Kidney (tissue), 14 donors: Measurements from ENCODE around the gene DAPK3. TPM values are rescaled to one million over a fixed set of nuclear protein-coding genes. Genes with fewer than 3 reads are reported as not detected.

Experiments
- DNase-seq, 5 donors: peaks; one replicate each; pipeline ENCODE4 v3.0.0-alpha.2; 2013 to 2020
- FAIRE-seq: peaks from 2 replicates; lab custom pipeline; 2012; peaks lifted over from hg19 to GRCh38; lab: Jason Lieb, UNC
- H3K27ac ChIP-seq, 2 donors: one replicate each; pipeline ENCODE4 v1.7.0; 2013; ENCODE audit warnings: low read depth in 2 of 2, low read length in 2 of 2, inconsistent platforms in 1 of 2
- H3K27me3 ChIP-seq: one replicate; pipeline ENCODE4 v1.7.1; 2013; ENCODE audit warnings: low read length, inconsistent platforms; ENCODE audit not compliant: control insufficient read depth, insufficient read depth
- H3K36me3 ChIP-seq, 3 donors: one replicate each; pipeline versions ENCODE4 v1.7.0 to v1.7.1; 2013; ENCODE audit warnings: low read length in 3 of 3, control low read depth in 1 of 3, inconsistent platforms in 1 of 3; ENCODE audit not compliant: insufficient read depth in 3 of 3, control insufficient read depth in 2 of 3
- H3K4me1 ChIP-seq, 3 donors: one replicate each; pipeline versions ENCODE4 v1.7.0 to v1.7.1; 2013; ENCODE audit warnings: low read length in 3 of 3, inconsistent platforms in 1 of 3, low read depth in 1 of 3; ENCODE audit not compliant: control insufficient read depth in 2 of 3, insufficient read depth in 2 of 3
- H3K4me3 ChIP-seq, 3 donors: one replicate each; pipeline versions ENCODE4 v1.7.0 to v1.8.1; 2013; ENCODE audit warnings: low read length in 3 of 3, control low read depth in 1 of 3, inconsistent platforms in 1 of 3
- H3K9ac ChIP-seq, 3 donors: one replicate each; pipeline versions ENCODE4 v1.7.0 to v1.7.1; 2013; ENCODE audit warnings: low read length in 3 of 3, control low read depth in 1 of 3, inconsistent platforms in 1 of 3
- H3K9me3 ChIP-seq, 3 donors: one replicate each; pipeline versions ENCODE4 v1.7.0 to v1.7.1; 2013; ENCODE audit warnings: low read length in 3 of 3, control low read depth in 1 of 3, inconsistent platforms in 1 of 3; ENCODE audit not compliant: control insufficient read depth in 2 of 3, insufficient read depth in 1 of 3
- CTCF ChIP-seq: IDR thresholded peaks from 3 replicates; pipeline ENCODE4 v1.5.1; 2012; ENCODE audit warnings: mild to moderate bottlenecking, moderate library complexity, borderline replicate concordance; ENCODE audit not compliant: insufficient read depth; ENCODE audit errors: extremely low read depth
- intact Hi-C: fragments of 100-400 bp; cut with DNase I; formaldehyde crosslinking; loops from one replicate; pipeline ENCODE4 v1.11.1; 2022
- microRNA-seq: library from miRNA; unstranded; fragments of <30 nt; microRNA quantifications from one replicate; pipeline ENCODE4 v1.2.0, GENCODE V29; 2020
- polyA plus RNA-seq: library from polyadenylated mRNA; stranded (reverse); fragments of 350-450 nt; fragmentation: Illumina TruSeq; extraction: RNeasy Lipid Tissue Mini Kit (QIAGEN cat#74804); gene quantifications from one replicate; pipeline ENCODE4 v1.2.3, GENCODE V29; 2014; ENCODE audit warnings: low read depth, low replicate concordance; ENCODE audit not compliant: insufficient read depth
- total RNA-seq: library from RNA; stranded (reverse); fragmentation: NEBNext Ultra II Directional; extraction: Animal tissue kit (Norgen Biotek cat#: 25700); gene quantifications from one replicate; pipeline ENCODE4 v1.2.1, GENCODE V29; 2021
- donor health status: control.
- donor health status: control.
- donor health status: control.
- donor health status: control.
- donor health status: control.
- donor health status: DM: yes; HTN: yes; CAD: no.
- donor health status: Normal renal cell carcinoma (clear cell type).

Gene DAPK3
- total and polyA plus RNA-seq, 2 donors from 2014 or later = 30.6 to 54.6 TPM

- DNase-seq (no peak), FAIRE-seq (no peak)
- no peaks in the 10 kb centered on the region for H3K4me1 ChIP-seq
- no peak overlapping the region for H3K9ac ChIP-seq
- no peaks in the 10 kb centered on the region for H3K36me3 ChIP-seq
- no peak overlapping the region for H3K27ac ChIP-seq
- no peaks in the 10 kb centered on the region for H3K27me3 ChIP-seq
- peaks cover 0 to 4% (median 4%) of the 10 kb centered on the region in 3 donors for H3K9me3 ChIP-seq
- intact Hi-C loops = no loop called here
- no peak overlapping the region for H3K4me3 ChIP-seq
- no peak for TF ChIP-seq CTCF
Measured at GRCh38 chr19:3916033-3916432, 54.9 kb downstream of the DAPK3 start.

GRCh38 chr19:3914199-3914598 lies 56.7 kb downstream of the DAPK3 start:
- no peak overlapping the region for H3K4me3 ChIP-seq
- H3K4me1 ChIP-seq = no peaks in the 10 kb centered on the region
- no peaks in the 10 kb centered on the region for H3K27me3 ChIP-seq
- DNase-seq (no peak), FAIRE-seq (no peak)
- no peak for TF ChIP-seq CTCF
- H3K9me3 ChIP-seq = peaks cover 0 to 12% (median 0%) of the 10 kb centered on the region in 3 donors
- intact Hi-C loops = no loop called here
- H3K27ac ChIP-seq = no peak overlapping the region
- no peaks in the 10 kb centered on the region for H3K36me3 ChIP-seq
- H3K9ac ChIP-seq = no peak overlapping the region

- FAIRE-seq (no peak), DNase-seq (no peak)
- Histone ChIP-seq H3K4me1 (no peaks in the 10 kb centered on the region), H3K27ac (no peak overlapping the region), H3K27me3 (no peaks in the 10 kb centered on the region), H3K9ac (no peak overlapping the region), H3K4me3 (no peak overlapping the region), H3K9me3 (peaks cover 0 to 12% (median 0%) of the 10 kb centered on the region in 3 donors), H3K36me3 (no peaks in the 10 kb centered on the region)
- intact Hi-C loops = no loop called here
- no peak for TF ChIP-seq CTCF
Measured at GRCh38 chr19:3910105-3910504, 60.8 kb downstream of the DAPK3 start.

Small RNAs within 50 kb of the gene (microRNA-seq; reads per million reads assigned to microRNA genes)
- not detected for gene MIR637

Other genes starting within 250 kb of the DAPK3 start
- 27.5 TPM for gene APBA3, start 209.4 kb downstream of the DAPK3 start, total RNA-seq
- 17.1 TPM for gene APBA3, start 209.4 kb downstream of the DAPK3 start, polyA plus RNA-seq
- gene MRPL54, start 208.4 kb downstream of the DAPK3 start, total RNA-seq = 57.6 TPM
- gene MRPL54, start 208.4 kb downstream of the DAPK3 start, polyA plus RNA-seq = 151 TPM
- gene RAX2, start 198.9 kb downstream of the DAPK3 start, total RNA-seq = not detected
- not detected for gene RAX2, start 198.9 kb downstream of the DAPK3 start, polyA plus RNA-seq
- gene MATK, start 184.7 kb downstream of the DAPK3 start, total RNA-seq = 2.7 TPM
- 4.2 TPM for gene MATK, start 184.7 kb downstream of the DAPK3 start, polyA plus RNA-seq
- gene ZFR2, start 102.1 kb downstream of the DAPK3 start, total RNA-seq = 0.22 TPM
- gene ZFR2, start 102.1 kb downstream of the DAPK3 start, polyA plus RNA-seq = not detected
- gene ATCAY, start 90.4 kb downstream of the DAPK3 start, total RNA-seq = 0.16 TPM
- not detected for gene ATCAY, start 90.4 kb downstream of the DAPK3 start, polyA plus RNA-seq
- 0.69 TPM for gene NMRK2, start 38.0 kb downstream of the DAPK3 start, total RNA-seq
- gene NMRK2, start 38.0 kb downstream of the DAPK3 start, polyA plus RNA-seq = 6.1 TPM
- 1,813 TPM for gene EEF2, start 14.4 kb upstream of the DAPK3 start, total RNA-seq
- 1,520 TPM for gene EEF2, start 14.4 kb upstream of the DAPK3 start, polyA plus RNA-seq
- gene PIAS4, start 36.6 kb upstream of the DAPK3 start, total RNA-seq = 25.0 TPM
- gene PIAS4, start 36.6 kb upstream of the DAPK3 start, polyA plus RNA-seq = 9.8 TPM
- 53.2 TPM for gene ZBTB7A, start 95.8 kb upstream of the DAPK3 start, total RNA-seq
- 8.9 TPM for gene ZBTB7A, start 95.8 kb upstream of the DAPK3 start, polyA plus RNA-seq
- gene MAP2K2, start 153.0 kb upstream of the DAPK3 start, total RNA-seq = 105 TPM
- 138 TPM for gene MAP2K2, start 153.0 kb upstream of the DAPK3 start, polyA plus RNA-seq
- gene CREB3L3, start 182.5 kb upstream of the DAPK3 start, total RNA-seq = not detected
- gene CREB3L3, start 182.5 kb upstream of the DAPK3 start, polyA plus RNA-seq = 7.4 TPM
- gene SIRT6, start 211.5 kb upstream of the DAPK3 start, total RNA-seq = 27.3 TPM
- gene SIRT6, start 211.5 kb upstream of the DAPK3 start, polyA plus RNA-seq = 27.0 TPM
- 0.72 TPM for gene ANKRD24, start 211.6 kb upstream of the DAPK3 start, total RNA-seq
- 1.8 TPM for gene ANKRD24, start 211.6 kb upstream of the DAPK3 start, polyA plus RNA-seq